SIG-M5 treated with dmso at 0.1 percent for 504 hours (cell line): ENCODE results near the gene TRMT1.
"Not testable (repeated sequence)": the region's sequence is repeated elsewhere in the genome, so short reads cannot be mapped to it uniquely, and the experiment has no call there.

Experiments
- DNase-seq: peaks from one replicate; lab custom pipeline; 2025; ENCODE audit not compliant: unreplicated experiment; lab: John Stamatoyannopoulos, UW

The TRMT1 gene

DNA sequence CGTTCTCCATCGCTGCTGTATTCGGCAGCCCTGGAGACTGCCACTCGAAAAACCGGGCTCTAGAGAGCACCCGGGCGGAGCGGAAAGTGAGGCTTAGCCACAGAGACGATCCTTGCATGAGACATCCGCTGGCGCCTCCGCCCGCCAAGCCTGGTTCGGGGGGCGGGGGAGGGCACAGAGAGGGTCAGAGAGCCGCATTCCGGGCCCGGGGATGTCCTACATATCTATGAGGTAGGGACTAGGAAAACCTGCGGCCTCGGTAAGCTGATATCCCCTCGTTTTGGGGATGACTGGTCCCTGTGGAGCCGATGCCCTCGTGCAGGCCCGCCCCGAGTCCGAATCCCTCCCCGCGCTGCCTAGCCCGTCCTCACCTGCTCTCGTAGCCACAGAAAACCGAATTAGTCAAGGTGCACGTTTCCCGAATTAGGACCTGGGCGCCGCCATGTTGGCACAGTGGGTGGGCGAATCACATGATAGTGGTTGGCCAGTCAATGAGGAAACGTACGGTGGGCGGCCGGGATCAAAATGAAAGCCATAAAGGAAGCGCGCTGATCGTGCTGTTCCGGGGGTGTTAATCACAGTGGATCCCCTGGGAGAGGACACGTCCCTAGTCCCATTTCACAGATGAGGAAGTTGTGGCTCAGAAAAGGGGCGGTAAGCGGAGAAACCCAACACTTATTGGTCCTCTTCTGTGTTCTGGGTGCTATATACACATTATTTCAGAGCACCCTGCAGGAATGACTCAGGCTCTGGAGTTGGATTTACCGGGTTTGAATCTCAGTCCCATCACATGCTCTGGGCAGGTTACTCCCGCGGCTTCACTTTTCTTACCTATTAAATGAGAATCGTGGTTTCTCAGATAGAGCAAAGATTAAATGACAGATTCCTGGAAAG lies at the start of gene TRMT1:
TRMT1 (minus strand) TSS at position 459 of the 894 bp plus-strand sequence; CDS start at position 118, 341 bp downstream.
- DNase-seq = peak; percentile 93

DNA sequence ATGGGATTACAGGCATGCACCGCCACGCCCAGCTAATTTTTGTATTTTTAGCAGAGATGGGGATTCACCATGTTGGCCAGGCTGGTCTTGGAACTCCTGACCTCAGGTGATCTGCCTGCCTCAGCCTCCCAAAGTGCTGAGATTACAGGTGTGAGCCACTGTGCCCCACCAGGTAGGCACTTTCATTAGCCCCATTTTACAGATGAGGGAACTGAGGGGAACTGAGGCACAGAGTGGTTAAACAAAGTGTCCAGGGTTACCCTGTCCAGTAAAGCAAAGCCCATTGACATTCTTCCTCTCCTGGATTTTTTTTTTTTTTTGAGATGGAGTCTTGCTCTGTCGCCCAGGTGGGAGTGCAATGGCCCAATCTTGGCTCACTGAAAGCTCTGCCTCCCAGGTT lies 49.6 kb upstream of the TRMT1 start:
- DNase-seq = not testable (repeated sequence)

DNA sequence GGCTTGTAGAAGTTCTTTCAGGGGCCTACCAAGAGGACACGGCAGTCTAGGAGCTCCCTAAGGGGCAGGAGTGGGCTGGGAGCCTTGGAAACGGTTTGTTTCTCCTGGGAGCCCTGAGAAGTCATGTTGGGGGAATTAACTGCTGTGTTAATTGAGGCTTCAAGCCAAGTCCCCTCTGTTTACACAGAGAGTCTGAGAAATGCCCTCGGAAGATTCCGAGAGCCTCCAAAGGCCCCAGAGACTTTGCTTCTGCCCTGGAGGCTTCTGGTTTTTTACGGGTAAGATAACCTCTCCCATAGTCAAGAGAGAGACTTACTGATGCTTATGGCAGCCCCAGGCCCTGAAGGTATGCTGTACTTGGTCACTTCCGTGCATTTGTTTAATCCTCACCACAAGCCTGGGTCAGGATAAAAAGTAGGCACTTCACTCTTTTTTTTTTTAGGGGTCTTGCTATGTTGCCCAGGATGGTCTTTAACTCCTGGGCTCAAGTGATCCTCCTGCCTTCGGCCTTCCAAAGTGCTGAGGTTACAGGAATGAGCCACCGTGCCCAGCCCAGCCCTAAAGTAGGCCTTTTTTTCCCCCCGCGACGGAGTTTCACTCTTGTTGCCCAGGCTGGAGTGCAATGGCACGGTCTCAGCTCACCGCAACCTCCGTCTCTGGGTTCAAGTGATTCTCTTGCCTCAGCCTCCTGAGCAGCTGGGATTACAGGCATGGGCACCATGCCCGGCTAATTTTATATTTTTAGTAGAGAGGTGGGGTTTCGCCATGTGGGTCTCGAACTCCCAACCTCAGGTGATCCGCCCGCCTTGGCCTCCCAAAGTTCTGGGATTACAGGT lies 48.8 kb upstream of the TRMT1 start:
- DNase-seq = no peak

DNA sequence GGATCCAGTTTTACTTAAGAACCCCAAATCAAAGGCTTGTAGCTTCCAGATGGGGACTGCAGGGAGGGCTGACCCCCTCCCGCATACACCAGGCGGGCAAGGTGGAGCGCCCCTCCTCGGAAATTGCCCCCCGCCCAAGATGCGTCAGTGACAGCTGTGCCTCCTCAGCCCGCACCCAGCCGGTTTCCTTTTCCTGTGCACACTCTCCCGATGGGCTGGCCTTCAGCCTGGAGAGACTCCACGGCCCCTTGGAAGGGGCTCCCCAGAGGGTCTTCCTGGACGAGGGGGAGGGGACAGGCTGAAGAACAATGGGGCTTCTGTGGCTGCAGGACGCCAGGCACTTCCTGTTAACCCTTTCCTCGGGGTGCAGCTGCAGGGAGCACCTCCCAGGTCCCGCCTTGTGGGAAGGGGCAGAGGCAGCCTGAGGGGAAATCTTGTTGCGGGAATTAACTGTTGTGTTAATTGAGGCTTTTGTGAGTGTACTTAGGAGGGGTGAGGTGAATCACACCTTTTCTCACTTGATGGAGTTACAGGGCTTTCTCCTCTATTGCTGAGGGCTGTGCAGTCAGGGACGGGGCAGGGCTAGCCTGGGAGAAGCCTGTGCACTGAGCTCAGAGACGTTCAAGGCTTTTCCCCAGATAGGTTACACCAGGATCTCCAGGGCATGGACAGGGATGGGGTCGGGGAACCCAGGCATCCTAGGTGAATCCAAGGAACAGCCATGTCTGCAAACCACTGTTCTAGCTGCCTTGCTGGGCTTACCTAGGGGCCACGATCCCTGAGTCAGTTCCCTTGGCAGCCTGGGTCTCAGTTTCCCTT lies 48.0 kb upstream of the TRMT1 start:
- no peak for DNase-seq

DNA sequence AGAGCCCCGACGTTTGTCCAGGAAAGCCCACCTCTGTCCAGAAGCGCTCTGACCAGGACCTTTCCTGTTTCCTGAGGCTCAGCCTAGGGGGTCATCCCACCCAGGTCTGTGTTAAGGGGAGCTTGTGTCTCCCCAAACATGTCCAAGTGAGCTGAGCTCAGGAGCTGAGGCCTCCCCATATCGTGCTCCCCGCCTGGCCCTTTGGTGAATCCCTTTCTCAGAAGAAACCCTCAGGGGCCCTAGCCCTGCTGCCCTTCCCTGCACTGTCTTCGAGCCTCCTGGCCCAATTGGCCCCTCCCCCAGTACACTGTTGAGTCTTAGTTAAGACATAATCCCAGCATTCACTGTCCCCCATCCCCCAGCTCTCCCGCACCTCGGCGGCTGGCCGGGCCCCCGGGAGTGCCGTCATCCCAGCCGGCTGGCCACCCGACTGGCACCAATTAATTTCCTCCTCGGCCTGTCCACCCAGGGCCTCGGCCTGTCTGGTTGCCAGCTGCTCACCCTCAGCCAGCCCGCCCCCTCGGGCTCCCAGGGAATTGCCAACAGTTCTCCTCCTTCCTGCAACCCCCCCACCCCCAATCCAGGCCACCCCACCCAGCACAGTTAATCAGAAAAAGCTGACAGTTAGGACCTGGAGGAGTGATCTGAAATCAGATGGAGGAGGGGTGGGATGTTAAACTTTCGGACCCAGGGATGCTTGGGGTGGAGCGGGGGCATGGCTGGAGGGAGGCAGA lies 47.2 kb upstream of the TRMT1 start:
- no peak for DNase-seq

DNA sequence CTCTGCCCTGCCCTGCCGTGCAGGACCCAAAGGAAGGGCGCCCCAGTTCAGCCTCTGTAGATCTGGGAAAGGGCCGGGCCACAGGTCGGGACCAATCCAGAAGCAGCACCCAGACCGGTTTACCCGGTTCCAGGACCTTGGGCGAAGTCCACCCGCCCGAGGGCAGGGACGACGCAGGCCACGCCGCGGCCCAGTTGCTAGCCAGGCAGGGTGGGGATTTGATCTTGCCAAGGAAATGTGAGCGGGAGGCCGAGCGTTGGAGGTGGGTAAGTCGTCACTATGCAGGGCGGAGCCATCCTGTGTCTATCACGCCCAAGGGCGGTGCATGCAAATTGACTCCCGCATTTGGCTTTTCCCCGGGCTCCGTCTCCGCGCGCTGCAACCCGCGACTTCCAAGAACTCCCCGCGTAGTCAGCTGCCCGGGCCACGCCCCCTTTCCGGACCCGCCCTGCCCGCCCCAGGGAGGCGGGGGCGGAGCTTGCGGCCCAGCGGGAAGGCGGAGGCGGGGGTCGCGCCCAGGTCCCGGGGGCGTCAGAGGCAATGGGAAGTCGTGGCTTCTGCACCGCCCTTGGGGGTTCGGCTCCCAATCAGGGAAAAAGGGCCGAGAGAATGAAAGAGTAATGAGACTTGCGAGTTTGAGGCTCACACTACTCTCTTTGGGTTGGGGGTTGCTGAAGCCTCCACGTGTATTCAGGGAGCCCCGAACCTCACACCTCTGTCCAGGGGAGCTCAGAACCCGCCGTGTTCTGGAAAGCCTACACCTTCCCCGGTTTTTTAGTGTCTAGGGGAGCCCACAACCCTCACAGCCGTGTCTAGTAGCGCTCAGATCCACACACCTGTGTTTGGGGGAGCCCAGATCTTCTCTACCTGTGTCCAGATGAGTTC lies 46.4 kb upstream of the TRMT1 start:
- DNase-seq = peak; percentile 96

DNA sequence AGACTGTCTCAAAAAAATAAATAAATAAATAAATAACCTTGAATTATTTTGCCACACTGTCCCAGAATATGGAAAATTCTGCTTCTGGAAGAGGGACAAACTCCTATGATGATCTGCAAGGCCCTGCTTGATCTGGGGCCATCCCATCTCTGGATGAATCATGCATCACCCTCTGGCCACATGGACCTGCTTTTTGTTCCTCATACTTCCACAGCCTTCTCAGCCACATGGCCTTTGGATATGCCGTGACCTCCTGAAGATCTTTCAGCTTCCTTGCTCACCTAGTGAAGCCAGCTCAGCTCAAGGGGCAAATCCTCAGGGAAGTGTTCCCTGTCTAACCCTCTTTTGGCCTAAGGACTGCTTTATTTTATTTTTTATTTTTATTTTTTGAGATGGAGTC lies 44.0 kb upstream of the TRMT1 start:
- no peak for DNase-seq

DNA sequence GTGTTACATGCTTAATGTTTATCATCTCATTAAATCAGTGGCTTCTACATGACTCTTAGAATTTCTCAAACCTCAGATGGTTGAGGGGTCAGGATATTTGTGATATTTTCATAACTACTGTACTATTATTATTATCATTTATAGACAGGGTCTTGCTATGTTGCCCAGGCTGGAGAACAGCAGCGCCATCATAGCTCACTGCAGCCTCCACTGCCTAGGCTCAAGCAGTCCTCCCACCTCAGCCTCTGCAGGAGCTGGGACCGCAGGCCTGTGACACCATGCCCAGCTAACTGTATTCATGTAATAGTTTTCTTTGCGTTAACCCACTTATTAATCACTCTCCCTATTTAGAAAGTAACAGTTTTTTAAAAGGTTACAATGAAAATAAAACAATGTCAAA lies 43.2 kb upstream of the TRMT1 start:
- DNase-seq = no peak

DNA sequence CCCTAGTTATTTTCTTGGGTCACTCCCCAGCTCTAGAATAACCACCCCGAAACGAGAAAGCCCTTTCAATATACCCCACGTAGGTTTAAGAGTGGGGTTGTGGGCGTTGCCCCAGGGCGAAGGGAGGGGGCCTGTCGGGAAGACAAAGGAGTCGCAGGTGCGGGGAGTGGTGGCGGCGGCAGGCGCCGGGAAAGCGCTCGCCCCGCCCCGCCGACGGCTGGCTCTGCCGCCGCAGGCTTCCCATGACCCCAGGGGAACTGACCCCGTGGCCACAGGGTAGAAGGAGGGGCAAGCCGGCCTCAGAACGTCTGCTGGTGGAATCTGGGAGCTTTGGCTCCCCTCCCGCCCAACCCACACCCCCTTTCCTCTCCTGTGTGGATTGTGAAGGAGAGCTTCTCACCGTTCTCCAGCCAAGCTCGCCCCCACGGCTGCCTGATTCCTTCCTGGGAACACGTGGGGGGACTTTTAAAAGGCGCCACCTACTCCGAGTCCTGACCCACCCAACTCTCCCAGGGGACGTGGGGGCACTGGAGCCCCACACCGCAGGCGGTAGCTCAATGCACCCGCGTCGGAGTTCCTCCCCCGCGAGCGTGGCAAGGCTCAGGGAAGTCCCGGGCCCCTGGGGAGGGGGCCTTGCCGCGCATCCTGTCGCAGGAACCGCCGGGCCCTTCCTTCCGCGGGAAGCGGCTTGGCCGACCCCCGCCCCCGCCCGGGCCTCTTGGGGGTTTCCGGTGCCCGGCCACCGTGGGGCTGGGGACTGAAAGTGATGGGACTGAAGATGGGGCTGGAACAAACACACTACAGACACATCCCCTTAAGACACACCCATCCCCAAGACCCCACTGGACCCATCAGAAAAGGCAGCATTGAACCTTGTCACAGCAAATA lies 39.2 kb upstream of the TRMT1 start:
- peak; percentile 75 for DNase-seq

DNA sequence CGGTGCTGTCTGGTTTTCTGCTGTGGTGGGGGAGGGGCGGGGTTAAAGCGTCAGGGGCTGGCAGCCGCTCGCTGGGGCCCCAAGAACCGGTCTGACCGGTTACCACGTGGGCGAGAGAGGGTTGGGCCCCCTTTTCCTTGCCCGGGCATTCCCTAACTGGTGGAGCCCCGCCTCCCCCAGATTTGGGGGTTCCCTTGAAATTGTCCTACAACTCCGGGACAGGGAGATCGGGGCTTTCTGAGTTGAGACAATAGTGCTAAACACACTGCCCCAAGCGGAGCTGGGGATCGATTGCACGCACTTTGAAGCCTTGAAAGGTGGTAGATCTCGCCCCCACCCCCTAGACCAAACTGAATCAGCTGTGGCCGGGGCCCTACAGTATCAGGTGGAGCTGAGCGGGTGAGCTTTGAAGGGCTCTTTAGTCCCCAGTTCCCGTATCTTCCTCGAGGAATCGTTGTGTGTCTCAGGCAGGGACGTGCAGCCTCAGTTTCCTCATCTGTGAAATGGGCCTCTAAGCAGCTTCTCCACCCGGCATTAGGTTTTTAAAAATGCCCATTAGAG lies 38.5 kb upstream of the TRMT1 start:
- DNase-seq = peak; percentile 52

DNA sequence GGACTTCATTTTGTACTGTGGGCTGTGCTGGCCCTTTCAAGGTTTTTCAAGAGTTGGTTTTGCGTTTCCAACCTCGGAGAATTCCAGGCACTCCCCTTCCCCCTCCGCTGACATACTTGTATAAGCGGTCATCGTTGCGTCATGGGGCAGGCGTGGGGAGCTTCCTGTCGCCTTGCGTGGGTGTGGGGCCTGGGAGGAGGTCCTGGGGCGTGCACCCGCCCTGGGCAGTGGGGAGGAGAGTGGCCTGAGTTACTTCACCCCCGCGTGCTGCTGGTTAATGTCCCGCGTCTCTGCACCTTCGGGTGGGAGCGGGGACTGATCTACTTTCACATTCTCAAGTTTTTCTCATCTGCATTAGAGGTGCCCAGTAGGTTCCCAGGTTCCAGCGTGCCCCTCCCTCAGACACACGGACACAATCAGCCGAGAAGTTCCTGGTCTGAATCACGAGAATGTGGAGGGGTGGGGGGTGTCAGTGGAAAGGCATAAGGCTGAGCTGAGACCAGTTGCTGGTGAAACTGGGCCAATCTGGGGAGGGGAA lies 37.8 kb upstream of the TRMT1 start:
- peak; percentile 74 for DNase-seq

DNA sequence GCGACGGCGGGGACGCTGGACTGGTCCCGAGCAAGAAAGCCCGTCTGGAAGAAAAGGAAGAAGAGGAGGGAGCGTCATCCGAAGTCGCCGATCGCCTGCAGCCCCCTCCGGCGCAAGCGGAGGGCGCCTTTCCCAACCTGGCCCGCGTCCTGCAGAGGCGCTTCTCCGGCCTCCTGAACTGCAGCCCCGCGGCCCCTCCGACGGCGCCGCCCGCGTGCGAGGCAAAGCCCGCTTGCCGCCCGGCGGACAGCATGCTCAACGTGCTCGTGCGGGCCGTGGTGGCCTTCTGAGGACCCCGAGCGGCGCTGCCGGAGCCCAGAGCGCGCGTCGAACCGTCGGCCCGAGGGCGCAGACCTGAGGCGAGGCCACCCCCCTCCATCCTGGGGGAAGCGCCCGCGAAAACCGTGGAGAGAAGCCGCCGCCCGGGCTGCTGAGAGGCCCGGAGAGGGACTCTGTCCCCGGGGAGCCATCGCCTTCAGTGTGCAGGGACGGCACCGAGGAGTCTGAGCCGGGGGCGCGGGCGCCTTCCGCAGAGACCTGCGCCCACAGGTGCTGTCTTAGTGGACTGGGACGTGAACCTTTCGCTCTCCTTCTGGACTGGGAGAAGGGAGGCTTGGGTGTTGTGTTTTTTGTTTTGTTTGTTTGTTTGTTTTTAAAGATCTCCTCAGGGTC lies 37.2 kb upstream of the TRMT1 start:
- DNase-seq = peak; percentile 40

DNA sequence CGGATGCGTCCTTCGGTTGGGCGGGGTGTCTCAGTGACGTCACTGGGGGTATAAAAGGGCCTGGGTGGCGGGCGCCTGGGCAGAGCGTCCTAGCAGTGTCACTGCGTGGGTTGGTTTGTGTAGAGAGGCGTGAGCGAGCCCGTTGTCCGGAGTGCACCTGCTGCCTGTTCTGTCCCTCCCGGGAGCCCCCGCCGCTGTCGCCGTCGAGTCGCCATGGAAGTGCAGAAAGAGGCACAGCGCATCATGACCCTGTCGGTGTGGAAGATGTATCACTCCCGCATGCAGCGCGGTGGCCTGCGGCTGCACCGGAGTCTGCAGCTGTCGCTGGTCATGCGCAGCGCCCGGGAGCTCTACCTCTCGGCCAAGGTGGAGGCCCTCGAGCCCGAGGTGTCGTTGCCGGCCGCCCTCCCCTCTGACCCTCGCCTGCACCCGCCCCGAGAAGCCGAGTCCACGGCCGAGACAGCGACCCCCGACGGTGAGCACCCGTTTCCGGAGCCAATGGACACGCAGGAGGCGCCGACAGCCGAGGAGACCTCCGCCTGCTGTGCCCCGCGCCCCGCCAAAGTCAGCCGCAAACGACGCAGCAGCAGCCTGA lies 36.5 kb upstream of the TRMT1 start:
- peak; percentile 89 for DNase-seq

DNA sequence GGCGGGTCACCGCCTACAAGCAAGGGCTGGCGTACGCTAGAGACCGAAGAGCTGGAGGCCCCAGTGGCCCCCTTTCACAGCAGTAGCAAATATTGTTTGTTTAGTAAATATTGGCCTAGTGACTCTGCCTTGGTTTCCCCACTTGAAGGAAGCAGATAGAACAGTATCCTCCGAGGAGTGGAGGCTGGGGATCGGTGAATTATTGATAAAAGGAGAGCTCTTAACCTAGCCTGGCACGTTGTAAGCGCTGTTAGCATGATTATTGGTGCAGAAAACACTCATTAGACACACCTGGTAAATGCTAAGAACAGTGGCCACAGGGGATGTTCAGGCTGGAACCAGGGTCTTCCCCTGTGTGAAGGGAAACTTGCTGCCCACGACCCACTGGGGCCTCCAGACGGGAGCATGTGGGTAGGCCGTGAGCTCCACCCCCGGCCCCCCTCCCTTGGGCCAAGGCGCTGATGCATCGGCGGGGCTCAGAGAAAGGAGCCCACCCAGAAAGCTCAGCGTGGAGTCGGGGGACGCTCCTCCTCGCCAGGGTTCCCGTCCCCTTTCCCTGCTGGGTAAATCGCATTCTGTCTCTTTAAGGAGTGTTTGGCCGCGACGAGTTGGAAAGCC lies 35.9 kb upstream of the TRMT1 start:
- no peak for DNase-seq

DNA sequence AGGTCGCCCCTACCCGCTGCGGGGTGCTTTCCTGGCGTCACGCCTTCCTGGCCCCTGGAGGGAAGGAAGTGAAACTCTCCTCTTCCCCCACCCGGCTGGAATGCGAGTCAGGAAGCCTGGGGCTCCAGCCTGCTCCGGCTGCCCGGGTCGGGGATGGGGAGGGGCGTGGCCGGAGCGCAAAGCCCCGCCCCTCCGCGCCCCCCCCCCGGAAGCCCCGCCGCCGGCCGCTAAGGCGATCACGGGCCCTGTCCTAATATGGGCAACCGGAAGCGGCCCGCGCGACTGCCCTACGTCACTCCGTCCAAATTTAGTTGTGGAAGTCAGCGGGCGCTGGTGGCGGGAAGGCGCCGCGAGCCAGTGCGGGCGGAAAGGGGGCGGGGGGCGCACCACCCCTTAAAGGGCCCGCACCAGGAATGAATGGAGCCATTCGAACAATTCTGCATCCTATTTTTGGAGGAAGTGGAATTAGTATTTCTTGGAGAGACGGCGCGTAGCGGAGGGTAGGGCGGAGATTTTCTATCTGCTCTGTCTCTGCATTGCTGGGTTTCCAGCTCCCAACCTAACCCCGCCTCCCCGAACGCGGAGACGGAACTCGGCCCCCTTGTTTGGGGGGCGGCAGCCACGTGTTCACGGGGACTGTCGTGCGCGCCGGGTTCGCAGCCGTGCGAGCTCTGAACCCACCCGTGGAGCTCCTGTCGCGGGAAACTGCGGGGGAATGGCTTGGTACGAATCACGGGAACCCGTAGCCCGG lies 35.2 kb upstream of the TRMT1 start:
- peak; percentile 98 for DNase-seq
